ENCODE measurements around the gene RBM12.
A peak's percentile ranks its signal among the peaks of the same experiment; 100 is the strongest.

RBM12 gene

GRCh38 chr20:35669221-35669620 lies 4.5 kb upstream of the RBM12 start:
- peaks cover 36% of the 10 kb centered on the region for H3K36me3 ChIP-seq (ENCODE audit: control insufficient read depth, insufficient read depth, low read length)
- no peak overlapping the region for H3K4me3 ChIP-seq (ENCODE audit: low read depth, low read length)
- H3K4me1 ChIP-seq (ENCODE audit: control insufficient read depth, insufficient read depth, low read length): no peaks in the 10 kb centered on the region
- H3K9me3 ChIP-seq (ENCODE audit: control insufficient read depth, insufficient read depth, low read depth, low read length): no peaks in the 10 kb centered on the region
- H3K27ac ChIP-seq (ENCODE audit: low read depth, low read length): no peak overlapping the region
- H3K9ac ChIP-seq (ENCODE audit: low read length): no peak overlapping the region
- H3K27me3 ChIP-seq (ENCODE audit: control insufficient read depth, insufficient read depth, low read length): no peaks in the 10 kb centered on the region

- Histone ChIP-seq H3K27ac (ENCODE audit: low read depth, low read length) (no peak overlapping the region), H3K9ac (ENCODE audit: low read length) (no peak overlapping the region), H3K4me1 (ENCODE audit: control insufficient read depth, insufficient read depth, low read length) (peaks cover 17% of the 10 kb centered on the region), H3K4me3 (ENCODE audit: low read depth, low read length) (no peak overlapping the region), H3K36me3 (ENCODE audit: control insufficient read depth, insufficient read depth, low read length) (peaks cover 18% of the 10 kb centered on the region), H3K9me3 (ENCODE audit: control insufficient read depth, insufficient read depth, low read depth, low read length) (no peaks in the 10 kb centered on the region; the same call in 1 of the 2 replicates), H3K27me3 (ENCODE audit: control insufficient read depth, insufficient read depth, low read length) (no peaks in the 10 kb centered on the region)
These were observed 1.2 kb upstream of the RBM12 start for GRCh38 chr20:35665949-35666288.

- peak overlapping the region; percentile 86 for H3K4me3 ChIP-seq (ENCODE audit: low read depth, low read length)
- H3K36me3 ChIP-seq (ENCODE audit: control insufficient read depth, insufficient read depth, low read length): peaks cover 4% of the 10 kb centered on the region; the same call in 1 of the 2 replicates
- H3K4me1 ChIP-seq (ENCODE audit: control insufficient read depth, insufficient read depth, low read length): peaks cover 17% of the 10 kb centered on the region
- H3K27me3 ChIP-seq (ENCODE audit: control insufficient read depth, insufficient read depth, low read length): no peaks in the 10 kb centered on the region
- peak overlapping the region; percentile 90 for H3K9ac ChIP-seq (ENCODE audit: low read length)
- H3K9me3 ChIP-seq (ENCODE audit: control insufficient read depth, insufficient read depth, low read depth, low read length): no peaks in the 10 kb centered on the region; the same call in 1 of the 2 replicates
- H3K27ac ChIP-seq (ENCODE audit: low read depth, low read length): peak overlapping the region; percentile 92
These were observed 909 bp downstream of the RBM12 start for GRCh38 chr20:35663516-35664465.

- no peak overlapping the region for H3K9ac ChIP-seq (ENCODE audit: low read length)
- no peak overlapping the region for H3K27ac ChIP-seq (ENCODE audit: low read depth, low read length)
- H3K27me3 ChIP-seq (ENCODE audit: control insufficient read depth, insufficient read depth, low read length): no peaks in the 10 kb centered on the region
- H3K4me1 ChIP-seq (ENCODE audit: control insufficient read depth, insufficient read depth, low read length): peaks cover 17% of the 10 kb centered on the region
- peak overlapping the region; percentile 86 for H3K4me3 ChIP-seq (ENCODE audit: low read depth, low read length)
- no peaks in the 10 kb centered on the region; the same call in 1 of the 2 replicates for H3K9me3 ChIP-seq (ENCODE audit: control insufficient read depth, insufficient read depth, low read depth, low read length)
- peaks cover 1% of the 10 kb centered on the region; the same call in 1 of the 2 replicates for H3K36me3 ChIP-seq (ENCODE audit: control insufficient read depth, insufficient read depth, low read length)
These were observed 2.1 kb downstream of the RBM12 start for GRCh38 chr20:35662551-35662950.

GRCh38 chr20:35661908-35662307 lies 2.8 kb downstream of the RBM12 start:
- Histone ChIP-seq H3K4me1 (ENCODE audit: control insufficient read depth, insufficient read depth, low read length) (peaks cover 17% of the 10 kb centered on the region), H3K4me3 (ENCODE audit: low read depth, low read length) (peak overlapping the region; percentile 86), H3K9me3 (ENCODE audit: control insufficient read depth, insufficient read depth, low read depth, low read length) (no peaks in the 10 kb centered on the region; the same call in 1 of the 2 replicates), H3K27me3 (ENCODE audit: control insufficient read depth, insufficient read depth, low read length) (no peaks in the 10 kb centered on the region), H3K9ac (ENCODE audit: low read length) (no peak overlapping the region), H3K36me3 (ENCODE audit: control insufficient read depth, insufficient read depth, low read length) (peaks cover 6% of the 10 kb centered on the region; the same call in 1 of the 2 replicates), H3K27ac (ENCODE audit: low read depth, low read length) (0 out of 2 replicates have a peak overlapping the region, but pooled peaks have one; percentile 8)

GRCh38 chr20:35661053-35661452 lies 3.6 kb downstream of the RBM12 start:
- peaks cover 17% of the 10 kb centered on the region for H3K4me1 ChIP-seq (ENCODE audit: control insufficient read depth, insufficient read depth, low read length)
- H3K27me3 ChIP-seq (ENCODE audit: control insufficient read depth, insufficient read depth, low read length): no peaks in the 10 kb centered on the region
- H3K4me3 ChIP-seq (ENCODE audit: low read depth, low read length): peak overlapping the region; percentile 86; the same call in 1 of the 2 replicates
- H3K9ac ChIP-seq (ENCODE audit: low read length): no peak overlapping the region
- H3K36me3 ChIP-seq (ENCODE audit: control insufficient read depth, insufficient read depth, low read length): peaks cover 11% of the 10 kb centered on the region; the same call in 1 of the 2 replicates
- no peak overlapping the region for H3K27ac ChIP-seq (ENCODE audit: low read depth, low read length)
- H3K9me3 ChIP-seq (ENCODE audit: control insufficient read depth, insufficient read depth, low read depth, low read length): no peaks in the 10 kb centered on the region; the same call in 1 of the 2 replicates

GRCh38 chr20:35660122-35660937 lies 4.4 kb downstream of the RBM12 start:
- no peaks in the 10 kb centered on the region; the same call in 1 of the 2 replicates for H3K9me3 ChIP-seq (ENCODE audit: control insufficient read depth, insufficient read depth, low read depth, low read length)
- H3K27me3 ChIP-seq (ENCODE audit: control insufficient read depth, insufficient read depth, low read length): no peaks in the 10 kb centered on the region
- H3K4me3 ChIP-seq (ENCODE audit: low read depth, low read length): no peak overlapping the region
- H3K4me1 ChIP-seq (ENCODE audit: control insufficient read depth, insufficient read depth, low read length): peaks cover 17% of the 10 kb centered on the region
- H3K27ac ChIP-seq (ENCODE audit: low read depth, low read length): no peak overlapping the region
- H3K9ac ChIP-seq (ENCODE audit: low read length): no peak overlapping the region
- H3K36me3 ChIP-seq (ENCODE audit: control insufficient read depth, insufficient read depth, low read length): peaks cover 17% of the 10 kb centered on the region

- H3K27me3 ChIP-seq (ENCODE audit: control insufficient read depth, insufficient read depth, low read length): no peaks in the 10 kb centered on the region
- H3K4me1 ChIP-seq (ENCODE audit: control insufficient read depth, insufficient read depth, low read length): peaks cover 13% of the 10 kb centered on the region
- H3K9me3 ChIP-seq (ENCODE audit: control insufficient read depth, insufficient read depth, low read depth, low read length): no peaks in the 10 kb centered on the region; the same call in 1 of the 2 replicates
- peaks cover 46% of the 10 kb centered on the region for H3K36me3 ChIP-seq (ENCODE audit: control insufficient read depth, insufficient read depth, low read length)
- no peak overlapping the region for H3K27ac ChIP-seq (ENCODE audit: low read depth, low read length)
- no peak overlapping the region for H3K4me3 ChIP-seq (ENCODE audit: low read depth, low read length)
- H3K9ac ChIP-seq (ENCODE audit: low read length): no peak overlapping the region
These were observed 7.4 kb downstream of the RBM12 start for GRCh38 chr20:35657271-35657670.

GRCh38 chr20:35654415-35654814 lies 10.3 kb downstream of the RBM12 start:
- Histone ChIP-seq H3K36me3 (ENCODE audit: control insufficient read depth, insufficient read depth, low read length) (peaks cover 61% of the 10 kb centered on the region), H3K27me3 (ENCODE audit: control insufficient read depth, insufficient read depth, low read length) (no peaks in the 10 kb centered on the region)

GRCh38 chr20:35653893-35654292 lies 10.8 kb downstream of the RBM12 start:
- no peak overlapping the region for H3K9ac ChIP-seq (ENCODE audit: low read length)
- H3K27me3 ChIP-seq (ENCODE audit: control insufficient read depth, insufficient read depth, low read length): no peaks in the 10 kb centered on the region
- H3K4me3 ChIP-seq (ENCODE audit: low read depth, low read length): no peak overlapping the region
- H3K36me3 ChIP-seq (ENCODE audit: control insufficient read depth, insufficient read depth, low read length): peaks cover 61% of the 10 kb centered on the region
- H3K9me3 ChIP-seq (ENCODE audit: control insufficient read depth, insufficient read depth, low read depth, low read length): no peaks in the 10 kb centered on the region
- no peak overlapping the region for H3K27ac ChIP-seq (ENCODE audit: low read depth, low read length)
- H3K4me1 ChIP-seq (ENCODE audit: control insufficient read depth, insufficient read depth, low read length): no peaks in the 10 kb centered on the region

More at GRCh38 chr20:35654415-35654814, 10.3 kb downstream of the RBM12 start:
- H3K4me3 ChIP-seq (ENCODE audit: low read depth, low read length): no peak overlapping the region
- H3K9me3 ChIP-seq (ENCODE audit: control insufficient read depth, insufficient read depth, low read depth, low read length): no peaks in the 10 kb centered on the region
- H3K9ac ChIP-seq (ENCODE audit: low read length): no peak overlapping the region
- no peaks in the 10 kb centered on the region for H3K4me1 ChIP-seq (ENCODE audit: control insufficient read depth, insufficient read depth, low read length)
- H3K27ac ChIP-seq (ENCODE audit: low read depth, low read length): no peak overlapping the region

GRCh38 chr20:35653430-35653734 lies 11.3 kb downstream of the RBM12 start:
- Histone ChIP-seq H3K36me3 (ENCODE audit: control insufficient read depth, insufficient read depth, low read length) (peaks cover 61% of the 10 kb centered on the region), H3K4me1 (ENCODE audit: control insufficient read depth, insufficient read depth, low read length) (no peaks in the 10 kb centered on the region), H3K4me3 (ENCODE audit: low read depth, low read length) (no peak overlapping the region), H3K27me3 (ENCODE audit: control insufficient read depth, insufficient read depth, low read length) (no peaks in the 10 kb centered on the region), H3K9me3 (ENCODE audit: control insufficient read depth, insufficient read depth, low read depth, low read length) (no peaks in the 10 kb centered on the region), H3K27ac (ENCODE audit: low read depth, low read length) (no peak overlapping the region), H3K9ac (ENCODE audit: low read length) (no peak overlapping the region)
